ENCODE results near the gene ARRB1.
A peak's percentile ranks its signal among the peaks of the same experiment; 100 is the strongest.

Gene ARRB1

GRCh38 chr11:75238595-75239440, 112.6 kb downstream of the ARRB1 start:
- no peaks in the 10 kb centered on the region for H3K36me3 Mint-ChIP-seq (ENCODE audit: low read depth)
- peaks cover 5% of the 10 kb centered on the region for H3K4me1 Mint-ChIP-seq (ENCODE audit: low read depth)
- DNase-seq (ENCODE audit: low spot score) = no peak
- H3K9me3 Mint-ChIP-seq = no peaks in the 10 kb centered on the region
- H3K4me3 Mint-ChIP-seq = peak overlapping the region; percentile 69
- H3K27me3 Mint-ChIP-seq (ENCODE audit: low read depth) = peaks cover 42% of the 10 kb centered on the region
- H3K27ac Mint-ChIP-seq = no peak overlapping the region

DNA sequence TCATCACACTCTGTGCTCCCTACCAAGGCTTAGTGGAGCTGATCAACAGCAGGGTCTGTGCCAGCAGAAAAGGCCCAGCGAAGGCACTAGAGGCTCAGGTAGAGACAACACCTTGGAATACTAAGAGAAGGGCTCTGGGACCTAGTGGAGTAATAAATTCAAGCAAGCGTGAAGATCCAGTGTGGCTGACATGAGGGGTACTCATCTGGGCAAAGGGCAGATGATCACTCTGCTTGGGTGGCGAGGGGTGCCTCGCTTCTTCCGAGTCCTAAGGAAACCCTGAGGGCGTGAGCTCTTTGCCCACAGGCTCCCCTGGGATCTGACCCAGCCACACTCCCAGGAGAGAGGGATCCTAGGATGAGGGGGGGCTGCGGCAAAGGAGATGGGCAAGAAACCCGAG, 114.4 kb downstream of the ARRB1 start:
- no peaks in the 10 kb centered on the region for H3K9me3 Mint-ChIP-seq
- peaks cover 24% of the 10 kb centered on the region for H3K27me3 Mint-ChIP-seq (ENCODE audit: low read depth)
- no peak overlapping the region for H3K27ac Mint-ChIP-seq
- no peaks in the 10 kb centered on the region for H3K4me1 Mint-ChIP-seq (ENCODE audit: low read depth)
- H3K36me3 Mint-ChIP-seq (ENCODE audit: low read depth) = no peaks in the 10 kb centered on the region
- DNase-seq (ENCODE audit: low spot score) = no peak
- no peak overlapping the region for H3K4me3 Mint-ChIP-seq

DNA sequence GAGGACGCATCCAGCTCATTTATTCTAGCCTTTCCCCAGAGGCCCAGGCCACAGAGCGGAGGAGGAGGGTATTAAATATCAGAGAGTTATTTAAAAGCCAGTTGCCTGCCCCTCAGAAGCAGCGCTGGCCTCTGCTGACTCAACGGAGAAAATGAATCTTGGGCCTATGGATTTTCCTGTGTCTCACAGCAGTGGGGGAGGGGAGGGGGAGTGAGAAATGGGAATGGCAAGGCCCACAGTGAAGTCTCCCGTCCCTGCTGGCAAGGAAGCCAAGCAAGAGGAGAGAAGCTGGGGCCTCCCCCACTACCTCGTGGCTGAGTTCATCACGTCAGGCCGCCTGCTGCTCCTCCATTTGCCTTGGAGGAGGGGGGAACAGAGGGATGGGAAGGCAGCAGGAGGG, 115.4 kb downstream of the ARRB1 start:
- Mint-ChIP-seq H3K36me3 (ENCODE audit: low read depth) (no peaks in the 10 kb centered on the region), H3K27me3 (ENCODE audit: low read depth) (peaks cover 23% of the 10 kb centered on the region)

DNA sequence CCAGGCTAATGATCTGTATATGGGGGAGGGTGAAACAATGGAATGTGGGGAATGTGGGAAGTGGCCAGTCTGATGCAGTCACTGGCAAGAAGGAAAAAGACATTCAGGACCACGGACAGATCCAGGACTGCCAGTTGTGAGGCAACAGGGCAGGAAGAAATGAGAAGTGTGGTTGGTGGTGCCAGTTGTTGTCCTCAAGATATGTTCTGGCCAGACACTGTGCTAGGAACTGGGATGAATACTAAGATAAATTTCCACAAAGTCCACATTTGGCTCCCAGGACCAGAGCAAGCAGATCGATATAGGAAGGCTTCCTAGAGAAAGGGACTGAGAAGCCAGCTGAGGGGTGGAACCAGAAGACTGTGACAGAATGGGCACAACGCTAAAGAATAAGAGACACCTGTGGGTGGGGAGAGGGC, 117.7 kb downstream of the ARRB1 start:
- DNase-seq (ENCODE audit: low spot score) = no peak
- Mint-ChIP-seq H3K9me3 (no peaks in the 10 kb centered on the region), H3K4me1 (ENCODE audit: low read depth) (no peaks in the 10 kb centered on the region), H3K27ac (no peak overlapping the region), H3K4me3 (no peak overlapping the region), H3K27me3 (ENCODE audit: low read depth) (peaks cover 7% of the 10 kb centered on the region), H3K36me3 (ENCODE audit: low read depth) (no peaks in the 10 kb centered on the region)

More for the DNA sequence above, 115.4 kb downstream of the ARRB1 start:
- Mint-ChIP-seq H3K9me3 (no peaks in the 10 kb centered on the region), H3K27ac (no peak overlapping the region), H3K4me1 (ENCODE audit: low read depth) (no peaks in the 10 kb centered on the region), H3K4me3 (no peak overlapping the region)
- DNase-seq (ENCODE audit: low spot score) = no peak

DNA sequence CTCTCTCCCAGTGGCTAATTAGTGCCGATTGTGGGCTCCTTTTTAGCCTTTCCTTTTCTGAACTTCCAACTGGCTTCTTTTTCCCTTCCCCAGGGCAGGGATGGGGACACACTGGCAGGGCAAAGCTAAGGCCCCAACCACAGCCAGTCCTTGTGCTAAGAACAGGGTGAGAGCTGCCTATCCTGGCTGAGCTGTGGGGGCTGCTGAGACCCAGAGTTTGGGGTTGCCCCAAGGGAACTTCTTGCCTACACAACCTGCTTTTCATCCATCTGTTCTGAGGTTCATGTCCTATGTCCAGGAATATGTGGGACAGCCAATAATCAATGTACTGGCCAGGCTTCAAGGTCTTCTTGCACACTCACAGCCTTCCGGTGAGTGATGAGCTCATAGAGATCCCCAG, 120.8 kb downstream of the ARRB1 start:
- H3K27ac Mint-ChIP-seq = no peak overlapping the region
- H3K4me3 Mint-ChIP-seq = no peak overlapping the region
- DNase-seq (ENCODE audit: low spot score) = no peak
- H3K9me3 Mint-ChIP-seq = no peaks in the 10 kb centered on the region
- no peaks in the 10 kb centered on the region for H3K27me3 Mint-ChIP-seq (ENCODE audit: low read depth)
- H3K36me3 Mint-ChIP-seq (ENCODE audit: low read depth) = no peaks in the 10 kb centered on the region
- H3K4me1 Mint-ChIP-seq (ENCODE audit: low read depth) = no peaks in the 10 kb centered on the region

DNA sequence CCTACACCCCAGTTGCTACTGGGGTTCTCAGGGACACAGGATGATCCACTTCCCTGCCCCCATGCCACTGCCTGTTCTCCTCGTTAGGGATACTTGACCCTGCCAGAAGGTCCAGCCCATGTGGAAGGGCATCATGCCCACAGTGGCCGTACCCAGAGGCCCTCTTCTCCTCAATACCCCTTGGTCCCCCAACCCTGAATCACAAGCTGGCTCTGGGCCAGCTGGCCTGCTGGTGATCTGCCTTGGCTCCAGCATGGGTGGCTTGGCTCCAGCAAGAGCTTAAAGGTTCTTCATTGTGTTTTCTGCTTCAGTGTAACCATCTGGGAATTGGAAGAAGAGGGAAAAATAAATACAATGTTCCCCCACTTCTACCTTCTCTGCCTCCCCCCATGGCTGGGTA, 122.0 kb downstream of the ARRB1 start:
- no peak overlapping the region for H3K27ac Mint-ChIP-seq
- DNase-seq (ENCODE audit: low spot score) = no peak
- H3K9me3 Mint-ChIP-seq = no peaks in the 10 kb centered on the region
- no peaks in the 10 kb centered on the region for H3K36me3 Mint-ChIP-seq (ENCODE audit: low read depth)
- no peaks in the 10 kb centered on the region for H3K27me3 Mint-ChIP-seq (ENCODE audit: low read depth)
- H3K4me1 Mint-ChIP-seq (ENCODE audit: low read depth) = no peaks in the 10 kb centered on the region
- H3K4me3 Mint-ChIP-seq = no peak overlapping the region

GRCh38 chr11:75225794-75226193, 125.7 kb downstream of the ARRB1 start:
- Mint-ChIP-seq H3K27ac (no peak overlapping the region), H3K4me3 (no peak overlapping the region), H3K36me3 (ENCODE audit: low read depth) (no peaks in the 10 kb centered on the region), H3K9me3 (no peaks in the 10 kb centered on the region), H3K27me3 (ENCODE audit: low read depth) (no peaks in the 10 kb centered on the region), H3K4me1 (ENCODE audit: low read depth) (no peaks in the 10 kb centered on the region)
- DNase-seq (ENCODE audit: low spot score) = no peak

- H3K4me1 Mint-ChIP-seq (ENCODE audit: low read depth) = no peaks in the 10 kb centered on the region
- H3K36me3 Mint-ChIP-seq (ENCODE audit: low read depth) = no peaks in the 10 kb centered on the region
- DNase-seq (ENCODE audit: low spot score) = no peak
- no peak overlapping the region for H3K4me3 Mint-ChIP-seq
- H3K27ac Mint-ChIP-seq = no peak overlapping the region
- H3K27me3 Mint-ChIP-seq (ENCODE audit: low read depth) = no peaks in the 10 kb centered on the region
- H3K9me3 Mint-ChIP-seq = no peaks in the 10 kb centered on the region
Measured at GRCh38 chr11:75223954-75224643, 127.4 kb downstream of the ARRB1 start.

DNA sequence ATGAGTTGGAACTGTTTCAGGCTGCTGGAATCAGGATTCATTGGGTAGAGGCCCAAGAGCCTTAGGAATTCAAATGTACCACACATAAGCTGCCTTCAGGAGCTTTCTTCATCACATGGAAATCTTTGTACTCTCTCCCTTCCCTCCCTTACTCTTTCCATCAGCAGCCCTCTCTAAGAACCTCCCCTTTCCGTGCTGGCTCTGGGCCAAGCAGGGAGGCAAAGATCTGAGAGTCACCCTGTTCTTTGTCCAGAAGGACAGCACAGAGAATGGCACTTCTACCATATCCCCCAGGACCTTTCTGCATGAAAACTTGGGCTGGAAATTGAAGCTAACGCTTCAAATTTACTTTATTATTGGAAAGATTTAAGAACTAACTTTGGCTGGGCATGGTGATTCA, 131.6 kb downstream of the ARRB1 start:
- Mint-ChIP-seq H3K27ac (no peak overlapping the region), H3K4me1 (ENCODE audit: low read depth) (no peaks in the 10 kb centered on the region), H3K27me3 (ENCODE audit: low read depth) (no peaks in the 10 kb centered on the region), H3K4me3 (no peak overlapping the region), H3K9me3 (no peaks in the 10 kb centered on the region), H3K36me3 (ENCODE audit: low read depth) (no peaks in the 10 kb centered on the region)
- no peak for DNase-seq (ENCODE audit: low spot score)

GRCh38 chr11:75214843-75215242, 136.6 kb downstream of the ARRB1 start:
- H3K4me1 Mint-ChIP-seq (ENCODE audit: low read depth) = no peaks in the 10 kb centered on the region
- H3K27me3 Mint-ChIP-seq (ENCODE audit: low read depth) = peaks cover 2% of the 10 kb centered on the region
- DNase-seq (ENCODE audit: low spot score) = no peak
- no peaks in the 10 kb centered on the region for H3K36me3 Mint-ChIP-seq (ENCODE audit: low read depth)
- no peak overlapping the region for H3K4me3 Mint-ChIP-seq
- H3K27ac Mint-ChIP-seq = no peak overlapping the region
- H3K9me3 Mint-ChIP-seq = no peaks in the 10 kb centered on the region

DNA sequence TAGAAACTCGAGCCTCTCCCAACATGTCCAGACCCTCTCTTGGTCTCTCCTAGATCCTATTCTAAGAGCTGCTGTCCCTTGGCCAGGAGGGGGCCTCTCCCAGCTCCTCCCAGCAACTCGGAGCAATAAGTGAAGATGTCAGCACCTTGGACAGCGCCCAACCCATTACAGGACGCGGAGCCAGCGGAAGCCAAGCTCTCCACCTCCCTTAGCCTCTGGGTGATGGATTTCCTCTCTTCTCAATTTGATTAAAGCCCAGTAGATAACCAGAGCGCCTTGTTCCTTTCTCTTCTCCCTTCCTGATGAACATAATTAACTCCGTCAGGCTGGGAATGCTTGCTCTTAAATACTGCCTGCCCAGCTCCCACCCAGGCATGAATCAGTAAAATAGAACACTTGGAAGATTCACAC, 137.0 kb downstream of the ARRB1 start:
- H3K27ac Mint-ChIP-seq = no peak overlapping the region
- H3K4me1 Mint-ChIP-seq (ENCODE audit: low read depth) = no peaks in the 10 kb centered on the region
- H3K4me3 Mint-ChIP-seq = no peak overlapping the region
- no peaks in the 10 kb centered on the region for H3K36me3 Mint-ChIP-seq (ENCODE audit: low read depth)
- H3K9me3 Mint-ChIP-seq = no peaks in the 10 kb centered on the region
- peaks cover 2% of the 10 kb centered on the region for H3K27me3 Mint-ChIP-seq (ENCODE audit: low read depth)
- DNase-seq (ENCODE audit: low spot score) = peak; percentile 71

Data from T-helper 2 cell treated with Interferon-gamma antibody and Interleukin-4, amounts not matched to agents 5 μg/mL and 100 μg/mL, for 36 hours (primary cell).